Right cardiac atrium (tissue), 5 donors: Measurements from ENCODE around the gene SFI1. TPM values are rescaled to one million over a fixed set of nuclear protein-coding genes. Genes with fewer than 3 reads are reported as not detected.
"Not testable (repeated sequence)": the region's sequence is repeated elsewhere in the genome, so short reads cannot be mapped to it uniquely, and the experiment has no call there.

Experiments
- ATAC-seq, 2 donors: fragments of 200-7000 bp; cut with Tn5 transposase; one replicate each; pipeline versions ENCODE4 v1.8.0 to v1.9.1; 2020; ENCODE audit warnings: moderate library complexity in 2 of 2, mild to moderate bottlenecking in 1 of 2
- DNase-seq, 3 donors: peaks; one replicate each; pipeline ENCODE4 v3.0.0-alpha.2; 2020
- H3K27ac ChIP-seq: one replicate; pipeline ENCODE4 v1.5.1; 2013; ENCODE audit warnings: mild to moderate bottlenecking, low read length, control low read depth, moderate library complexity
- H3K27me3 ChIP-seq: one replicate; pipeline ENCODE4 v1.6.1; 2013; ENCODE audit not compliant: control insufficient read depth, insufficient read depth
- H3K4me1 ChIP-seq: one replicate; pipeline ENCODE4 v1.6.1; 2013; ENCODE audit warnings: low read length; ENCODE audit not compliant: control insufficient read depth, insufficient read depth
- H3K4me3 ChIP-seq: one replicate; pipeline ENCODE4 v1.5.1; 2013; ENCODE audit warnings: low read length, control low read depth
- H3K9me3 ChIP-seq: one replicate; pipeline ENCODE4 v1.6.1; 2013; ENCODE audit warnings: low read length; ENCODE audit not compliant: control insufficient read depth
- WGBS: extraction: QIAGEN DNeasy Blood & Tissue Kit; methylation state at CpG from one replicate; pipeline ENCODE4 v1.1.7; 2013; 5-methylcytosine and 5-hydroxymethylcytosine counted together
- intact Hi-C, 4 donors: fragments of 100-400 bp; cut with DNase I; formaldehyde crosslinking; loops; one replicate each; pipeline versions ENCODE4 v1.11.0 to v1.14.0; 2022 to 2023
- polyA plus RNA-seq: library from polyadenylated mRNA; stranded (reverse); fragments of 200-250 nt; gene quantifications from one replicate; pipeline ENCODE4 v1.2.3, GENCODE V29; 2013
- total RNA-seq, 4 donors: library from RNA; stranded (reverse); fragmentation: NEBNext Ultra II Directional; extraction: Animal tissue kit (Norgen Biotek cat#: 25700); gene quantifications; one replicate each; pipeline ENCODE4 v1.2.1, GENCODE V29; 2021
- donor health status: healthy with polysubstance abuse.
- donor health status: DM: no; HTN: yes; CAD: no.
- donor health status: DM: no; HTN: no; CAD: no.
- donor health status: DM: no; HTN: yes; CAD: no; lungs with severe emphysema.
- donor health status: DM: yes; HTN: yes; CAD: no.

The SFI1 gene
- total and polyA plus RNA-seq, 5 donors, result 7.1 to 10.8 (median 8.7) TPM

DNA sequence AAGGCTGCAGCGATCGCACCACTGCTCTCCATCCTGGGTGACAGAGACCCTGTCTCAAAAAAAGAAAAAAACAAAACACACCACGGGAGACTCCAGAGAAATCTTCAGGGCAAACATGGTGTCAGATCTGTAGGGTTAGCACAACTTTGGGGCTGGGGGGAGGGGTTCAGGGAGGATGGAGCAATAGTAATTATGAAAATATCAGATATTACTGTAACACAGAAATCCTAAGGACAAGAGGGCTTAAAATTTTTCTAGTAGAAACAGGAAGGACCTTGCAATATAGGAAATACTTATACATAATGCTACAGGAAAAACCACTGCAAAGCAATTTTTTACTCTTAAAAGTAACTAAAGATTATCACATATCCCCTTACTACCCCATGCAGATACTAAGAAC is 20.5 kb upstream of the SFI1 start:
- WGBS, result 83% methylated on average over 3 of the region's 3 CpGs

DNA sequence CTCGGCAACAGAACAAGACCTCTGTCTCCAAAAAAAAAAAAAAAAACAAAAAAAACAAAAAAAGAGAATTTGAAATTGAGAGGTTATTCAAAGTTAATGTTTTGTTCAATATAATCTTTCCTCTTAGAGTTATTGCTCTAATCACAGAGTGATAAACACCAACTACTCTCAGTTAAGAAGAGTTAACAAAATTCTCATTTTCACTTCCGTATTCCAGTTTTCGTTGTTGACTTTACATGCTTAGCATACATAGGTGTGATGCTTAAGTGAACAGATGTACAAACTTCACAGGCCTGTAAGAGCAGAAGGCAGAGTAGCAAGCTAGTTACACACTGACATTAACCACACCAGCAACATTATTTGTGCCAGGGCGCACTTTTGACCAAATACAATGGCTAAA is 19.0 kb upstream of the SFI1 start:
- Histone ChIP-seq H3K27me3 (no peaks in the 10 kb centered on the region), H3K27ac (no peak overlapping the region), H3K4me3 (no peak overlapping the region), H3K9me3 (no peaks in the 10 kb centered on the region), H3K4me1 (peaks cover 2% of the 10 kb centered on the region)
- WGBS, result 95% methylated on average over 4 of the region's 4 CpGs
- intact Hi-C loops, result no loop called here
- ATAC-seq (no peak), DNase-seq (no peak)

More for the DNA sequence above, 20.5 kb upstream of the SFI1 start:
- no peak for DNase-seq
- H3K4me3 ChIP-seq, result no peak overlapping the region
- no peak for ATAC-seq
- H3K4me1 ChIP-seq, result peaks cover 2% of the 10 kb centered on the region
- no peaks in the 10 kb centered on the region for H3K27me3 ChIP-seq
- H3K9me3 ChIP-seq, result no peaks in the 10 kb centered on the region
- intact Hi-C loops, result no loop called here
- H3K27ac ChIP-seq, result no peak overlapping the region

DNA sequence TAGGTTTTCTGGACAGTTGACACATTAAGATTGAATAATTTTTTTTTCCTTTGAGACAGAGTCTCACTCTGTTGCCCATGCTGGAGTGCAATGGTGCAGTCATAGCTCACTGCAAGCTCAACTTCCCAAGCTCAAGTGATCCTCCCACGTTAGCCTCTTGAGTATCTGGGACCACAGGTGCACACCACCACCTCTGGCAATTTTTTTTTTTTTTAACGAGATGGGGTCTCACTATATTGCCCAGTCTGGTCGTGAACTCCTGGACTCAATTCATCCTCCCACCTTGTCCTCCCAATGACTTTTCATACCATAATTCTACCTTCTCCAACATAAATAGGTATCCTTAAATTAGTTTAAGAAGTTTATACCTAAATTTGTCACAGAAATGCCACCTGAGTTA is 15.2 kb upstream of the SFI1 start:
- Histone ChIP-seq H3K4me1 (peaks cover 2% of the 10 kb centered on the region), H3K27me3 (no peaks in the 10 kb centered on the region), H3K9me3 (no peaks in the 10 kb centered on the region), H3K27ac (no peak overlapping the region), H3K4me3 (no peak overlapping the region)
- DNase-seq (no peak), ATAC-seq (no peak)
- intact Hi-C loops, result no loop called here
- WGBS, result 90% methylated on average over 3 of the region's 3 CpGs

DNA sequence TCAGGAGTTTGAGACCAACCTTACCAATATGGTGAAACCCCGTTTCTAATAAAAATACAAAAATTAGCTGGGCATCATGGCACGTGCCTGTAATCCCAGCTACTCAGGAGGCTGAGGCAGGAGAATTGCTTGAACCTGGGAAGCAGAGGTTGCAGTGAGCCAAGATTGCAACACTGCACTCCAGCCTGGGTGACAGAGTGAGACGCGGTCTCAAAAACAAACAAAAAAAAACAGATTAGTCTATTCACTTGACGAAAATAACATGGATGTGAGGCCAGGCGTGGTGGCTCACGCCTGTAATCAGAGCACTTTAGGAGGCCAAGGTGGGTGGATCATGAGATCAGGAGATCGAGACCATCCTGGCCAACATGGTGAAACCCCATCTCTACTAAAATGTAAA is 13.9 kb upstream of the SFI1 start:
- WGBS, result 90% methylated on average over 8 of the region's 8 CpGs
- H3K27ac ChIP-seq, DNase-seq, H3K4me1 ChIP-seq, H3K27me3 ChIP-seq, intact Hi-C loops, H3K9me3 ChIP-seq, ATAC-seq, H3K4me3 ChIP-seq: not testable (repeated sequence)

DNA sequence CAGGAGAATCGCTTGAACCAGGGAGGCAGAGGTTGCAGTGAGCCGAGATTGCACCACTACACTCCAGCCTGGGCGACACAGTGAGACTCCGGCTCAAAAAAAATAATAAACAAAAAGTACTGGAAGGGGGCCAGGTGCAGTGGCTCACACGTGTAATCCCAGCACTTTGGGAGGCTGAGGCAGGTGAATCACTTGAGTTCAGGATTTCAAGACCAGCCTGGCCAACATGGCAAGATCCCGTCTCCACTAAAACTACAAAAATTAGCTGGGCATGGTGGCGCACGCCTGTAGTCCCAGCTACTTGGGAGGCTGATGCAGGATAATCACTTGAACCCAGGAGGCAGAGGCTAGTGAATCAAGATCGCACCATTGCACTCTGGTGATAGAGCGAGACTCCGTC is 10.0 kb upstream of the SFI1 start:
- not testable (repeated sequence) for ATAC-seq

DNA sequence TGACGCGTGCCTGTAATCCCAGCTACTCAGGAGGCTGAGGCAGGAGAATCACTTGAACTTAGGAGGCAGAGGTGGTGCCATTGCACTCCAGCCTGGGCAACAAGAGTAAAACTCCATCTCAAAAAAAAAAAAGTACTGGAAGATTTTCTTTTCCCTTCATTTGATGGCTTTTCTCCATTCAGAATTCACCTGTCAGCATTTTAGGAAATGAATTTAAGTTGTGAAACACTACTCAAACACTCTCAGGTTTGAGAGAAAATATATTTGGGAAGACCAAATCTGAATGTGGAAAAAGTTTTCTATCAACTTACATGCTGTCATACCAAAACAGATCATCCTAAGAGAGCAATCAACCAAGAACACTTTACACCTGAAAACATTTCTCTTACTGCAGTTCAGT is 9.4 kb upstream of the SFI1 start:
- no peak overlapping the region for H3K4me3 ChIP-seq
- intact Hi-C loops, result no loop called here
- DNase-seq (no peak), ATAC-seq (no peak)
- peaks cover 1% of the 10 kb centered on the region for H3K4me1 ChIP-seq
- H3K9me3 ChIP-seq, result no peaks in the 10 kb centered on the region
- H3K27me3 ChIP-seq, result no peaks in the 10 kb centered on the region
- 98% methylated on average over 2 of the region's 2 CpGs for WGBS
- H3K27ac ChIP-seq, result no peak overlapping the region

More for the DNA sequence above, 10.0 kb upstream of the SFI1 start:
- WGBS, result 94% methylated on average over 11 of the region's 11 CpGs
- H3K27ac ChIP-seq, intact Hi-C loops, DNase-seq, H3K4me3 ChIP-seq, H3K4me1 ChIP-seq, H3K27me3 ChIP-seq, H3K9me3 ChIP-seq: not testable (repeated sequence)

DNA sequence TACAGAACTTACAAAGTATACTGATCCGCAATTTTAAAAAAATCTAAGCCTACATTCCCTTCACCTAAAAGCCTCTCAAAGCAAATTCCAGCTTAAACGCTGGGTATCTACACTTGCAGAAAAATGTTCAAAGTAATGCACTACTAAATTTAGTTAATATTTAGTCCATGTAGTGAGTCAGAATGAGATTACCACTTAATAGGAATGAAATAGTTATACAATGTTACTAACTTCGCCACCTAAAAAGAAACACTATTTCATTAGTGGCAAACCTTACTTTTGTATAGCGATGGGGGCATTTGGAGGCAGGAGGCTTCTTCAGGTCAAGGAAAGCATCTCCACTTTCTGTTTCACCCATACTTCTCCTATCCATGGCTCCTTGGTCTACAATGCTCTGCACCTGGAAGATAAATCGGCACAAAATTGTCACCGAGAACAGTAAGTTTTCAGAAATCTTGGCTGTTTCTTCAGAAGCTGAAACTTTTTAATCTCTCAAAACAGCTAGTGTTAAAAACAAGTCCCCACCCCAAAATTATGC is 7.9 kb upstream of the SFI1 start:
- intact Hi-C loops, result no loop called here
- H3K4me1 ChIP-seq, result peaks cover 1% of the 10 kb centered on the region
- no peaks in the 10 kb centered on the region for H3K9me3 ChIP-seq
- no peaks in the 10 kb centered on the region for H3K27me3 ChIP-seq
- no peak for ATAC-seq
- H3K27ac ChIP-seq, result no peak overlapping the region
- 77% methylated on average over 6 of the region's 6 CpGs for WGBS
- H3K4me3 ChIP-seq, result peak overlapping the region; percentile 83
- DNase-seq, result no peak

DNA sequence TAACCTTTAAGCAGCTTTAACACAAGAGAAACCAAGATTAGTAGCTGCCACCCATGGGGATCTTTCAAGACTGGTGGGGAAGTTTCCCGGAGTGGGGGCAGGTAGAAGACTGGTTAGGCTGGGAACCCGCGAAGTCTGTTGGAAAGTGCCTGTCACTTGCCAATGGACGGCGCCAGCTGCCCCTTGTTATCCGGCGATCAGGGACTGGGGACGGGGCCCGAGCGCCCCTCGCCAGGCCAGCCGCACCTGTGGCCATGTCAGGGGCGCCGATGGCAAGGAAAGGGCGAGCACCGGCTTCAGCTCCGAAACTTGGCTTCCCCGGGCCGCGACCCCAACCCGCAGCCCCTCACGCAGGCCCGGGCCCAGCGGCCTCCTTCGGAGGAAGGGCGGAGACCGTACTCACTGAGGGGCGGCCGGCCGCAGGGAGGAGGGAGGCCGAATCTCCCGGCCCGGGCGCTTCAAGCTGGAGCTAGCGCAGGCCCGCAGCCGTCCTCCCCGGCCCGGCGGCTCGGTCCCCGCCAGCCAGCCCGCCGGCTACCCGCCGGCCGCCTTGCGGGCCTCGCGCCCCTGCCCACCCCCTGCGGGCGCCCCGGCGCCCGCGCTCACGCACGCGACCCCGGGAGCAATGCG is 7.2 kb upstream of the SFI1 start:
- H3K4me3 ChIP-seq, result peak overlapping the region; percentile 83
- peaks cover 1% of the 10 kb centered on the region for H3K4me1 ChIP-seq
- WGBS, result under 1% methylated on average over 61 of the region's 61 CpGs
- no peaks in the 10 kb centered on the region for H3K9me3 ChIP-seq
- DNase-seq, result peak; percentile 57 to 73 (median 65)
- peak; percentile 22 to 46 for ATAC-seq
- H3K27me3 ChIP-seq, result no peaks in the 10 kb centered on the region
- intact Hi-C loops, result no loop called here
- peak overlapping the region; percentile 46 for H3K27ac ChIP-seq

DNA sequence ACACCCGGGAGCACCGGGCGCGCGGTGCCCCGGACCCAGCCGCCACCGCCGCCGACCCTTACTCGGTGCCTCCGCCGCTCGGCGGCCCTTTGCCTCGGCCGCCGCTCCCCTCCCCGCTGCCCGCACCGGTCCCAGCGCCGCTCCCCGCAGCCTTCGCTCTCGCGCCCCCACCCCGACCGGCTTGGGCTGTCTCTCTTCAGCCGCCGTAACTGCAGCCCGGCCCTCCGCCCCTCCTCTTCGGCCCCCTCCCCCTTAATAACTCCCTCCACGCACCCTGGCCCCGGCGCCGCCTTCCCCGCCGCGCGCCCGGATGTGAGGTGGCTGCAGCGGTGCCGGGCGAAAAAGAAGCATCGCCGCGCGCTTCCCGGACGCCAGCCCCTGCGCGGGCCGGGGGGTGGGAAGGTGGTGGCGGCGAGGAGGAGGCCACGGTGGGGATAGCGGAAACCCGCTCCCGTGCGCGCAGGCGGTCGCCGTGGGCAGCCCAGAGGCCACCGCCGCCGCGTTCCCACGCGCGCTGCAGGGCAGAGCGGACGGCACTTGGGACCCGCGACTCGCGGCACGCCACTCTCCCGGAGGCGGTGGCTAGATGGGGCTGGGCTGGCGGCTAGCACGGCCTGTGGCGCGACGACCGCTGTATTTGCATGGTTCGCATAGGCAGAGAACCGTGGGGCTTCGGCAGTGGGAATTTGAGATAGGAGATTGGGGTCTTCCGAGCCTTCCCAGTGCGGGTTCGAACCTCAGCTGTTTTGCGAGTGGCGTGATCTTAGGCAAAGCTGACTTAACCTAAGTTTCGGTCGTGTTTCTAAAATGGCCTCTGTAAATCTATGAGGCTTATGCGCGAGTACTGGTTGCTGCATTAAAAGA is 6.5 kb upstream of the SFI1 start, which contains the start of gene EIF4ENIF1:
Gene EIF4ENIF1 (minus strand): TSS at position 211 of the 864 bp plus-strand sequence. CDS start 1,124 bp downstream, outside the sequence.
- ATAC-seq (peak; percentile 96 to 97), DNase-seq (peak; percentile 90 to 96 (median 96))
- WGBS, result under 1% methylated on average over 99 of the region's 100 CpGs
- Histone ChIP-seq H3K9me3 (no peaks in the 10 kb centered on the region), H3K27me3 (no peaks in the 10 kb centered on the region), H3K4me3 (peak within 1 kb of the TSS; percentile 83), H3K27ac (peak within 1 kb of the TSS; percentile 96), H3K4me1 (peaks cover 1% of the 10 kb centered on the region)
- intact Hi-C loops, result no loop called here

DNA sequence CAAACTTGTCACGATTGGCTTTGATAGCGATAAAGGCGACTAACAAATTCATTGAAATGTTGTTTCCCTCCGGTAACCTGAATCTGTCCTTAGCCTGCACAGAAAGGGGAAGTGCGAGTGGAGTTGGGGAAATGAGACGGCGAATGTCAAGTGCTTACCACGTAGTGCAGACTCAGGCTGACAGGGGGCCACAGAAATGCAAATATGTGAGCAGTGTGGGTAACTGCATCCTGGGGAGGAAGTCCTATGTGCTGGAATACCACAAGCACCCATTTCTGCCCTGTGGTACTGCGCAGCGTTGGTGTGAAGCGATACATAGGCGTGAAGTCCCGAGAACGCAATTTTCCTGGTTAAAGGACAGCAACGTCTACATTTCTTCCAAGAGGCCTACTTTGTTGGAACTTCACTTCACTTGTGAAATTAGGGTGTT is 5.8 kb upstream of the SFI1 start:
- no peaks in the 10 kb centered on the region for H3K9me3 ChIP-seq
- DNase-seq (peak; percentile 21 to 74 (median 68)), ATAC-seq (peak; percentile 54 to 63)
- peaks cover 1% of the 10 kb centered on the region for H3K4me1 ChIP-seq
- H3K4me3 ChIP-seq, result peak overlapping the region; percentile 83
- intact Hi-C loops, result no loop called here
- WGBS, result under 1% methylated on average over 15 of the region's 15 CpGs
- peak overlapping the region; percentile 96 for H3K27ac ChIP-seq
- H3K27me3 ChIP-seq, result no peaks in the 10 kb centered on the region
